Neural crest cell (in vitro differentiated cells): ENCODE results near the gene AGAP3. TPM values are rescaled to one million over a fixed set of nuclear protein-coding genes. Genes with fewer than 3 reads are reported as not detected.

Experiments
- DNase-seq: peaks from one replicate; pipeline ENCODE4 v3.0.0; 2021; ENCODE audit warnings: low read depth, mixed read lengths, low spot score
- H3K27ac Mint-ChIP-seq: one replicate; pipeline ENCODE4 v1.8.0; 2021; ENCODE audit warnings: mild to moderate bottlenecking, mixed read lengths; ENCODE audit not compliant: unreplicated experiment
- H3K27me3 Mint-ChIP-seq: 2 replicates; pipeline ENCODE4 v1.8.0; 2021; ENCODE audit warnings: low read depth, mild to moderate bottlenecking, mixed read lengths
- H3K36me3 Mint-ChIP-seq: 2 replicates; pipeline ENCODE4 v1.8.0; 2021; ENCODE audit warnings: low read depth, mild to moderate bottlenecking, mixed read lengths
- H3K4me1 Mint-ChIP-seq: 2 replicates; pipeline ENCODE4 v1.8.0; 2021; ENCODE audit warnings: mixed read lengths
- H3K4me3 Mint-ChIP-seq: one replicate; pipeline ENCODE4 v1.8.0; 2021; ENCODE audit warnings: mild to moderate bottlenecking, mixed read lengths
- H3K9me3 Mint-ChIP-seq: 2 replicates; pipeline ENCODE4 v1.8.0; 2021; ENCODE audit warnings: mixed read lengths
- total RNA-seq: library from RNA; stranded (reverse); gene quantifications from 2 replicates; pipeline ENCODE4 v1.2.1, GENCODE V29; 2021
- TF ChIP-seq, protein P1 (sequence below): fragments of 200-600 bp; sonication (generic); conservative IDR thresholded peaks from 2 replicates; pipeline ENCODE4 v1.5.0; 2021; ENCODE audit warnings: antibody characterized with exemption, mild to moderate bottlenecking

Gene AGAP3
- total RNA-seq, 1 donor from 2014 or later, result 139 TPM

DNA sequence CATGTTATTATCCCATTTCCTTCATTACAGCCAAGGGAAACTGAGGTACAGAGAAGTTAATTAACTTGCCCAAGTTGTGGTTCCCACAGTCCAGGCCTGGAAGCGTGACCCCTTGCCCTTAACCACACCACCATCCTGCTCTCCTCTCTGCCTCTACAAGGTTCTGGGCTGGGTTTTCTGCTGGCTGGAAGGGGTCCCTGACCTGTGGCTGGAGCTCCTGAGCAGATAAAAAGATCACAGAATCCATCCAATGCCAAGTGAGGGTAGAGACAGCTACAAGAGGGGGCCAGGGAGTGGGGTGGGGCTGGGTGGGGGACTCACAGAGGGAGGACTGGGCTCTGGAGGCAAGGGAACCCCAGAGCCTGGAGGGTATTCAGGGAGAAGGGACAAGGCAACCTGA is 91.0 kb downstream of the AGAP3 start:
- no peak overlapping the region for H3K4me3 Mint-ChIP-seq
- TF ChIP-seq, protein P1, sequence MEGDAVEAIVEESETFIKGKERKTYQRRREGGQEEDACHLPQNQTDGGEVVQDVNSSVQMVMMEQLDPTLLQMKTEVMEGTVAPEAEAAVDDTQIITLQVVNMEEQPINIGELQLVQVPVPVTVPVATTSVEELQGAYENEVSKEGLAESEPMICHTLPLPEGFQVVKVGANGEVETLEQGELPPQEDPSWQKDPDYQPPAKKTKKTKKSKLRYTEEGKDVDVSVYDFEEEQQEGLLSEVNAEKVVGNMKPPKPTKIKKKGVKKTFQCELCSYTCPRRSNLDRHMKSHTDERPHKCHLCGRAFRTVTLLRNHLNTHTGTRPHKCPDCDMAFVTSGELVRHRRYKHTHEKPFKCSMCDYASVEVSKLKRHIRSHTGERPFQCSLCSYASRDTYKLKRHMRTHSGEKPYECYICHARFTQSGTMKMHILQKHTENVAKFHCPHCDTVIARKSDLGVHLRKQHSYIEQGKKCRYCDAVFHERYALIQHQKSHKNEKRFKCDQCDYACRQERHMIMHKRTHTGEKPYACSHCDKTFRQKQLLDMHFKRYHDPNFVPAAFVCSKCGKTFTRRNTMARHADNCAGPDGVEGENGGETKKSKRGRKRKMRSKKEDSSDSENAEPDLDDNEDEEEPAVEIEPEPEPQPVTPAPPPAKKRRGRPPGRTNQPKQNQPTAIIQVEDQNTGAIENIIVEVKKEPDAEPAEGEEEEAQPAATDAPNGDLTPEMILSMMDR, result no peak
- DNase-seq, result no peak
- no peak overlapping the region for H3K27ac Mint-ChIP-seq
- peaks cover 5% of the 10 kb centered on the region for H3K4me1 Mint-ChIP-seq
- H3K36me3 Mint-ChIP-seq, result no peaks in the 10 kb centered on the region
- peaks cover 18% of the 10 kb centered on the region for H3K27me3 Mint-ChIP-seq
- H3K9me3 Mint-ChIP-seq, result no peaks in the 10 kb centered on the region

DNA sequence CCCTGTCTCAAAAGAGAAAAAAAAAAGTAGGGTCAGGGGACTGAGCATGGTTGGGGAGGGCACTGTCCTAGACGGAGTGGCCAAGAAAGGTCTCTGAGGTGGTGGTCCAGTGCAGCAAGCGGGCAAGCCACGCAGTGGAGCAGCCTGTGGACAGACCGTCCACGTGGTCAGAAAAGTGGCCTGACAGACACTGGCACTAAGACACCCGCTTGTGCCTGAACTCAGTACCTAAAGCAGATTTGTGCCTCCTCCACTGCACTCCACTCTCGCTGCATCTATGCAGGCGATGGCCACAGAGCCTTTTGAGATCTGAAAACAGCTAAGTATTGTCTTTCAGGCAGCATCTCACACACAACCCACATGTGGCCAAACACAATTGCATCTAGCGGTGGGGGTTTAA is 92.0 kb downstream of the AGAP3 start:
- Mint-ChIP-seq H3K36me3 (no peaks in the 10 kb centered on the region), H3K4me3 (no peak overlapping the region), H3K4me1 (no peaks in the 10 kb centered on the region), H3K27me3 (peaks cover 10% of the 10 kb centered on the region), H3K9me3 (no peaks in the 10 kb centered on the region), H3K27ac (no peak overlapping the region)
- DNase-seq, result no peak
- TF ChIP-seq, protein P1, result no peak

DNA sequence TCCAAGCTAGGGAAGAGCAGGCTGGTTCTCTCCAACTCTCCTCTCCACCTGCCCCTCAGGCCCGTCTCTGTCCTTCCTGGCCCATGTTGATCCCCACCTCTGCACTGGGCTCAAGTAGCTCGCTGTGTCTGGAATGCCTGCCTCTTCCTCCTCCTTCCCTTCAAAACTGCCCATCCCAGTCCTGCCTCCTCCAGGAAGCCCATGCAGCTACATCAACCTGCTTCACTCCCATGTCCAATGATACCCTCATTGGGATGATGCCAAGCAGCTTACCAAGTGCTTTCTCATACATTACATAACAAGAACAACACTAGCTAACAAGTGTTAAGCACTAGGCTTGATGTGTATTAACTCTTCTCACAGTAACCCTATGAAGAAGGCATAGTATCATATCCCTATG is 92.6 kb downstream of the AGAP3 start:
- Mint-ChIP-seq H3K27ac (no peak overlapping the region), H3K4me3 (no peak overlapping the region), H3K27me3 (peaks cover 8% of the 10 kb centered on the region), H3K9me3 (no peaks in the 10 kb centered on the region), H3K4me1 (no peaks in the 10 kb centered on the region), H3K36me3 (no peaks in the 10 kb centered on the region)
- TF ChIP-seq, protein P1, result no peak
- no peak for DNase-seq

DNA sequence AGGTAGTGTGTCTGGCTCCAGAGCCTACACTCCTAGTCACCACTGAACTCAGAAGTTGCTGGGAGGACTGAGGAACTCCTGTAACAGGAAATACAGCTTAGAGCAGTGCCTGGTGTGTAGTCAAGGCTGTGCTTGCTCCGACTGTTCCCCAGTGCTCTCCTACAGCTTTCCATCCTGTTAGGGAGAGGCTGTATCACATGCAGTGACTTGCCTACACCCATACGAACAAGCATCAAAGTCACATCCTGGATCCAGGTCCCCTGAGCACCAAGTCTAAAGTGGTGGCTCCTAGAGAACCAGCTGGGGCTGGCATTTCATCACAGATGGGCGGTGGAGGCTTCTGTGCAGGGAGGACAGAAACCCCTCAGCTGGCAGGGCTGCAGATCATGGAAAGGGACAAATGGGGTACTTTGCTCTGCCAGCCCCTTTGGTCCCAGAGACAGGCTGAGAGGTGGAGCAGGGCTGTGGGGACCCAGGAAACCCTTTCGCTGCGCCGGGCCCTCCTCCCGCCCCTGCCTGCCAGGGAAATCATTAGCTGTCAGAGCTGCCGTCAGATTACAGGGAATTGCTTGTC is 93.1 kb downstream of the AGAP3 start:
- no peaks in the 10 kb centered on the region for H3K36me3 Mint-ChIP-seq
- no peaks in the 10 kb centered on the region for H3K9me3 Mint-ChIP-seq
- no peak overlapping the region for H3K4me3 Mint-ChIP-seq
- no peak for DNase-seq
- no peak overlapping the region for H3K27ac Mint-ChIP-seq
- H3K27me3 Mint-ChIP-seq, result peaks cover 8% of the 10 kb centered on the region
- TF ChIP-seq, protein P1, result no peak
- no peaks in the 10 kb centered on the region for H3K4me1 Mint-ChIP-seq

DNA sequence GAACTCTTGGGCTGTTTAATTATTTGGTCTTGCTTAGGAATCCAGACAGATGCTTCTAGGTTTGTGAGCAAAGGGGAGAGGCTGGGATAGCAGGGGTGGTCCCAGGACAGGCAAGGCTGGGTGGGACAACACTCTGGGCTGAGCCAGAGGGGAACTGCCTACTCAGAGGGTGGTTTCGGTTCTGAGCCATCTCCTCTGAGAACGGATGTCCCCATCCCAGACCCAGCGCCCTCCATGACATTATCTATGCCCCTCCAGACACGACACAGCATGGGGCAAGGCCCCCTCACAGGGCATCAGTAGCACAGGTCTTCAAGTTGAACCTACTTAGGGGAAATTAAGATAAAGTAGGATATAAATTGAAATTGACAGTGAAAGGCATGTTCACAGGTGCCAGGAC is 93.7 kb downstream of the AGAP3 start:
- H3K4me3 Mint-ChIP-seq, result no peak overlapping the region
- H3K27me3 Mint-ChIP-seq, result peaks cover 6% of the 10 kb centered on the region
- TF ChIP-seq, protein P1, result no peak
- H3K36me3 Mint-ChIP-seq, result no peaks in the 10 kb centered on the region
- H3K27ac Mint-ChIP-seq, result no peak overlapping the region
- no peaks in the 10 kb centered on the region for H3K9me3 Mint-ChIP-seq
- H3K4me1 Mint-ChIP-seq, result no peaks in the 10 kb centered on the region
- no peak for DNase-seq
